Fibroblast of lung (primary cell): ENCODE results near the gene COG8. TPM values are rescaled to one million over a fixed set of nuclear protein-coding genes. Genes with fewer than 3 reads are reported as not detected.
A peak's percentile ranks its signal among the peaks of the same experiment; 100 is the strongest.

Experiments
- DNase-seq, 2 donors: peaks; one replicate each; pipeline versions ENCODE4 v3.0.0 to v3.0.0-alpha.2; 2010; ENCODE audit warnings: low read depth in 2 of 2
- H2AFZ ChIP-seq: 2 replicates; pipeline ENCODE4 v1.5.1; 2012; ENCODE audit warnings: low read length, control low read depth, inconsistent platforms
- H3K27ac ChIP-seq: 2 replicates; pipeline ENCODE4 v1.5.1; 2011; ENCODE audit warnings: low read length, control low read depth; ENCODE audit not compliant: insufficient read depth
- H3K27me3 ChIP-seq: 2 replicates; pipeline ENCODE4 v1.5.1; 2011; ENCODE audit warnings: mild to moderate bottlenecking, low read length; ENCODE audit not compliant: control insufficient read depth, insufficient read depth
- H3K36me3 ChIP-seq: 2 replicates; pipeline ENCODE4 v1.5.1; 2011; ENCODE audit warnings: low read length; ENCODE audit not compliant: control insufficient read depth, insufficient read depth
- H3K4me1 ChIP-seq: 2 replicates; pipeline ENCODE4 v1.5.1; 2011; ENCODE audit warnings: low read length; ENCODE audit not compliant: control insufficient read depth, insufficient read depth; ENCODE audit errors: extremely low read depth
- H3K4me2 ChIP-seq: 2 replicates; pipeline ENCODE4 v1.5.1; 2011; ENCODE audit warnings: low read length, control low read depth; ENCODE audit not compliant: insufficient read depth; ENCODE audit errors: extremely low read depth
- H3K4me3 ChIP-seq, 4 experiments: fragments of 200-600 bp in 1 of 4; sonication (generic) in 1 of 4; replicated peaks in 1 of 4; 2 replicates each; pipeline ENCODE4 v1.5.1; 2011 to 2016; ENCODE audit warnings: low read length in 4 of 4, low read depth in 3 of 4, mild to moderate bottlenecking in 3 of 4, control low read depth in 2 of 4, inconsistent platforms in 1 of 4, mixed read lengths in 1 of 4; ENCODE audit not compliant: insufficient read depth in 1 of 4; ENCODE audit errors: control extremely low read depth in 1 of 4
- H3K79me2 ChIP-seq: 2 replicates; pipeline ENCODE4 v1.5.1; 2012; ENCODE audit warnings: mild to moderate bottlenecking, low read length, inconsistent platforms; ENCODE audit not compliant: control insufficient read depth, insufficient read depth
- H3K9ac ChIP-seq: 2 replicates; pipeline ENCODE4 v1.5.1; 2011; ENCODE audit warnings: mild to moderate bottlenecking, low read length, control low read depth; ENCODE audit not compliant: insufficient read depth
- H3K9me3 ChIP-seq: 2 replicates; pipeline ENCODE4 v1.5.1; 2012; ENCODE audit warnings: low read depth, low read length; ENCODE audit not compliant: control insufficient read depth, insufficient read depth
- H4K20me1 ChIP-seq: 2 replicates; pipeline ENCODE4 v1.5.1; 2011; ENCODE audit warnings: low read length; ENCODE audit not compliant: control insufficient read depth, insufficient read depth; ENCODE audit errors: extremely low read depth
- CTCF ChIP-seq, 2 donors: IDR thresholded peaks in 1 of 2; conservative IDR thresholded peaks in 1 of 2; 1 replicate in 1 of 2; 2 replicates in 1 of 2; pipeline ENCODE4 v1.5.1; 2011 to 2012; ENCODE audit warnings: low read length in 2 of 2, control low read depth in 1 of 2, inconsistent platforms in 1 of 2, low read depth in 1 of 2, mild to moderate bottlenecking in 1 of 2
- EZH2 ChIP-seq: IDR thresholded peaks from 2 replicates; pipeline ENCODE4 v1.5.1; 2012; ENCODE audit warnings: low read length, control low read depth, mild to moderate bottlenecking; ENCODE audit errors: missing control alignments
- polyA plus RNA-seq, 2 donors: library from polyadenylated mRNA; depleted of rRNA in 1 of 2; stranded (reverse) in 1 of 2; unstranded in 1 of 2; fragments of >200 nt; gene quantifications; 2 replicates each; pipeline ENCODE4 v1.2.1, GENCODE V29; 2011 to 2012; ENCODE audit warnings: missing spikeins in 1 of 2
- total RNA-seq: library from RNA; depleted of rRNA; stranded (reverse); fragments of >200 nt; gene quantifications from 2 replicates; pipeline ENCODE4 v1.2.1, GENCODE V29; 2014

COG8 gene
- total and polyA plus RNA-seq, 2 donors (not counting 1 experiment from before 2014, with no cell fraction given): 20.0 to 29.2 TPM

DNA sequence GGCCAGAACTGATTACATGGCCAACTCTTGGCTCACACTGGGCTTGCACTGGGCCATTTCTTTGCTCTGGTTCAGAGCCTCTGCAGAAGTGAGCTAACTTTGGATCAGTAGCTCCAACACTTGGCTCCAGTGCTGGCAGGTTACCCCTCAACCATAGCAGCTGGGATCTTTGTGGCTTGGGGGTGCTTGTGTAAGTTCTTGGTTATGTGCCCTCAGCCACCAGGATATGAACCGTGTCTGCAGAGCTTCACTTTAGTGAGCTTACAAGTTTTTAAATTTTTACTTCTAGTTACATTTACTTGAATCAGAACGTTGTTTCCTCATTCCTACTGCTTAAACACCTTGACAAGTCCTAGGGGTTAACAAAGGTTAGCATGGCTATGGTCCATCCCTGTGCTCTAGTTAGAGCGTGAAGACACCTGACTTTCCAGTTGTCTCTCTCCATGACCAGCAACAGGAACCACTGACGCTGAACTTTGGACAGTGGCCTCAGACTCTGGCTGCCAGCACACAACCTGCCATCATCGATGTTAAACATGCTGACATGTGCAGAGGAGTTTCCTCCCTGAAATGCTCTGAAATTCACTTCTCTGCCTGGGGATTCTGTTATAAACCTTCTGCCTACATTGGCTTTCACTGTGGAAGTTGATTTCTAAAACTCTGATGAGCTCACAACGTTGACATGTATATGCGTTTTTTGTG lies 13.0 kb downstream of the COG8 start:
- Histone ChIP-seq H3K36me3 (peaks cover 24% of the 10 kb centered on the region), H3K9me3 (no peaks in the 10 kb centered on the region), H3K79me2 (peaks cover 58% of the 10 kb centered on the region), H2AFZ (no peak overlapping the region), H3K9ac (no peak overlapping the region), H4K20me1 (no peaks in the 10 kb centered on the region), H3K4me3 (no peak overlapping the region), H3K27ac (no peak overlapping the region), H3K27me3 (no peaks in the 10 kb centered on the region), H3K4me1 (peaks cover 9% of the 10 kb centered on the region), H3K4me2 (peak overlapping the region; percentile 36)
- no peak for DNase-seq
- TF ChIP-seq CTCF (conservative IDR thresholded peaks at IDR 0.05 in 1 of 2, IDR thresholded peaks at IDR 0.05 in 1 of 2; ENCODE audit: low read depth in 1 of 2, low read length in 2 of 2): no peak
- TF ChIP-seq EZH2: no peak

DNA sequence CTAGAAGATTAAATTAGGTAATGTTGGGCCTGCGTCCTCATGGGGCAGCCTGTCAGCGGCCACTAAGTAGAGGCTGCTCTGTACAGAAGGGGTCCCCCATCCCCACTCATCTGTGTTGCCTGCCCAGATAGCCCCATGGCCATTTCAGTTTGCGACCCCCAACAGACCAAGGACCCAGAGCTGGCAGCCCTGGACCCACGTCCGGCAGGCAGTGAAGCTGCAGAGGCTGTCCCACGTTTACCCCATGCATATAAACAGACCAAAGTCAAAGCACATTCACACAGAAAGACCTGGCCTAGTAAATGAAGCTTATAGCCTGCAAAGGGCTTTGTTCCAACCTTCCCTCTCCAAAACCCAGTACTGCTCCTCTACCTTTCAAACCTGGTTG lies 13.6 kb downstream of the COG8 start:
- H3K27me3 ChIP-seq: no peaks in the 10 kb centered on the region
- no peak overlapping the region for H2AFZ ChIP-seq
- H3K79me2 ChIP-seq: peaks cover 58% of the 10 kb centered on the region
- peak overlapping the region; percentile 36 for H3K4me2 ChIP-seq
- H4K20me1 ChIP-seq: no peaks in the 10 kb centered on the region
- H3K9me3 ChIP-seq: no peaks in the 10 kb centered on the region
- H3K36me3 ChIP-seq: peaks cover 25% of the 10 kb centered on the region
- H3K4me3 ChIP-seq: no peak overlapping the region
- H3K27ac ChIP-seq: no peak overlapping the region
- H3K9ac ChIP-seq: no peak overlapping the region
- no peak for DNase-seq
- peaks cover 7% of the 10 kb centered on the region for H3K4me1 ChIP-seq
- TF ChIP-seq CTCF (conservative IDR thresholded peaks at IDR 0.05 in 1 of 2, IDR thresholded peaks at IDR 0.05 in 1 of 2; ENCODE audit: low read depth in 1 of 2, low read length in 2 of 2) (no peak), EZH2 (no peak)

GRCh38 chr16:69324585-69325253 lies 14.6 kb downstream of the COG8 start:
- no peak for DNase-seq

More at GRCh38 chr16:69324585-69325253, 14.6 kb downstream of the COG8 start:
- Histone ChIP-seq H3K36me3 (peaks cover 34% of the 10 kb centered on the region), H3K27me3 (no peaks in the 10 kb centered on the region), H2AFZ (no peak overlapping the region), H3K4me3 (no peak overlapping the region), H3K9me3 (no peaks in the 10 kb centered on the region), H4K20me1 (no peaks in the 10 kb centered on the region), H3K4me1 (peaks cover 7% of the 10 kb centered on the region), H3K4me2 (no peak overlapping the region), H3K79me2 (peaks cover 54% of the 10 kb centered on the region), H3K9ac (no peak overlapping the region), H3K27ac (no peak overlapping the region)
- TF ChIP-seq EZH2 (no peak), CTCF (conservative IDR thresholded peaks at IDR 0.05 in 1 of 2, IDR thresholded peaks at IDR 0.05 in 1 of 2; ENCODE audit: low read depth in 1 of 2, low read length in 2 of 2) (no peak)
